GM19043 (cell line): Measurements from ENCODE around the gene TRPM7.
A peak's percentile ranks its signal among the peaks of the same experiment; 100 is the strongest.
"Not testable (repeated sequence)": the region's sequence is repeated elsewhere in the genome, so short reads cannot be mapped to it uniquely, and the experiment has no call there.

Experiments used
- ATAC-seq: cut with Tn5 transposase; IDR thresholded peaks from one replicate; pipeline ENCODE4 v1.9.1; 2021; ENCODE audit warnings: low read depth; ENCODE audit not compliant: unreplicated experiment

The TRPM7 gene, protein sequence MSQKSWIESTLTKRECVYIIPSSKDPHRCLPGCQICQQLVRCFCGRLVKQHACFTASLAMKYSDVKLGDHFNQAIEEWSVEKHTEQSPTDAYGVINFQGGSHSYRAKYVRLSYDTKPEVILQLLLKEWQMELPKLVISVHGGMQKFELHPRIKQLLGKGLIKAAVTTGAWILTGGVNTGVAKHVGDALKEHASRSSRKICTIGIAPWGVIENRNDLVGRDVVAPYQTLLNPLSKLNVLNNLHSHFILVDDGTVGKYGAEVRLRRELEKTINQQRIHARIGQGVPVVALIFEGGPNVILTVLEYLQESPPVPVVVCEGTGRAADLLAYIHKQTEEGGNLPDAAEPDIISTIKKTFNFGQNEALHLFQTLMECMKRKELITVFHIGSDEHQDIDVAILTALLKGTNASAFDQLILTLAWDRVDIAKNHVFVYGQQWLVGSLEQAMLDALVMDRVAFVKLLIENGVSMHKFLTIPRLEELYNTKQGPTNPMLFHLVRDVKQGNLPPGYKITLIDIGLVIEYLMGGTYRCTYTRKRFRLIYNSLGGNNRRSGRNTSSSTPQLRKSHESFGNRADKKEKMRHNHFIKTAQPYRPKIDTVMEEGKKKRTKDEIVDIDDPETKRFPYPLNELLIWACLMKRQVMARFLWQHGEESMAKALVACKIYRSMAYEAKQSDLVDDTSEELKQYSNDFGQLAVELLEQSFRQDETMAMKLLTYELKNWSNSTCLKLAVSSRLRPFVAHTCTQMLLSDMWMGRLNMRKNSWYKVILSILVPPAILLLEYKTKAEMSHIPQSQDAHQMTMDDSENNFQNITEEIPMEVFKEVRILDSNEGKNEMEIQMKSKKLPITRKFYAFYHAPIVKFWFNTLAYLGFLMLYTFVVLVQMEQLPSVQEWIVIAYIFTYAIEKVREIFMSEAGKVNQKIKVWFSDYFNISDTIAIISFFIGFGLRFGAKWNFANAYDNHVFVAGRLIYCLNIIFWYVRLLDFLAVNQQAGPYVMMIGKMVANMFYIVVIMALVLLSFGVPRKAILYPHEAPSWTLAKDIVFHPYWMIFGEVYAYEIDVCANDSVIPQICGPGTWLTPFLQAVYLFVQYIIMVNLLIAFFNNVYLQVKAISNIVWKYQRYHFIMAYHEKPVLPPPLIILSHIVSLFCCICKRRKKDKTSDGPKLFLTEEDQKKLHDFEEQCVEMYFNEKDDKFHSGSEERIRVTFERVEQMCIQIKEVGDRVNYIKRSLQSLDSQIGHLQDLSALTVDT (N-terminal part only)

DNA sequence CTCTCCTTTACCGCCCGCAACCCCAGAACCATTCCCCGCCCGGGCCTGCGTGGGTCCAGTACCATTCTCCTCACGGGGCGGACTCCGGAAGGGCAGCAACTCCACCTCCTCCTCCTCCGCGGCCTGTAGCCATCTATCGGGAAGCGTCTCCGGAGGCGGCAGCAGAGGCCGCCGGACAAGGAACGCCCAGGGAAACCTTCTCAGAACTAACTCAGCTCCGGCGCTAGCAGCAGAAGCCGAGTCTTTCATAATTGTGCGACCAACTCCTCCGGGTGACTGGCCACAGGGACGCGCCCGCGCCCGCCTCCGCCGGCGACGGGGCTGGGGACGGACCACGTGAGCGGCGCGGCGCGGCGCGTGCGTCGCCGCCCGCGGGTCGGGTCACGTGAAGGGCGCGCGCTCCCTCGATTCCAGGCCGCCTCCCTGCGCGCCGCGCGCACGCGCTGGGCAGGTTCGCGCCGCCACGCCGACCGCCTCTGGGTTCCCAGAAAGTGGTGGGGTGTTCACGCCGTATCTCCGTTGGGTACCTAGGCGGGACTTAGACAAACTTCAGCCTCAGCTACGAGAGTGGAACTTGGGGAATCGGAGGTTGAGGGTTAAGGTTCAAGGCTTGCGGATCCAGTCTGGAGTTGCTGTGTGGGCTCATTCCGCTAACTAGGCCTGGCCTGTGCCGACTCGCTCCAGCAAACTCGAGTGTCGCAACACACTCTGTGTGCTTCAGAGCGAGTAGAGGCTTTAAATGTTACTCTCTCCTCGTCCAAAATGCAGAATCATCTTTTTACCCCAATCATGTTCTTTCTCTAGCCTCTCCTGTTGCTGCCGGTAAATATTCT is at the start of gene TRPM7:
Gene TRPM7 (minus strand): TSS at position 329 of the 833 bp plus-strand sequence. CDS start 264 bp downstream, at position 65.
- ATAC-seq, result peak; percentile 75

DNA sequence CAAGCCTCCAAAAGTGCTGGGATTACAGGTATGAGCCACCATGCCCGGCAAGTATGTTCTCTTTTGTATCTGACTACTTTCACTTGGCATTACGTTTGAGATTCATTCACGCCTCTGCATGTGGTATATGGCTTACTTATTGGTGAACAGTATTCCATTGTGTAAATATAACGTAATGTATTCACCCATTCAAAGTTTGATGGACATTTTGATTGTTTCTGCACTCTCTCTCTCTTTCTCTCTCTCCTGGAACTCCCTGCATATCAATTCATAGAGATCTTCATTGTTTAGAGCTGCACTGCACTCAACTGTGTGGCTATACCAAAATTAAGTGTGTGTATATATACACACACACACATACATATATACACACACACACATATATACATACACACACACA is 48.6 kb upstream of the TRPM7 start:
- ATAC-seq, result no peak

DNA sequence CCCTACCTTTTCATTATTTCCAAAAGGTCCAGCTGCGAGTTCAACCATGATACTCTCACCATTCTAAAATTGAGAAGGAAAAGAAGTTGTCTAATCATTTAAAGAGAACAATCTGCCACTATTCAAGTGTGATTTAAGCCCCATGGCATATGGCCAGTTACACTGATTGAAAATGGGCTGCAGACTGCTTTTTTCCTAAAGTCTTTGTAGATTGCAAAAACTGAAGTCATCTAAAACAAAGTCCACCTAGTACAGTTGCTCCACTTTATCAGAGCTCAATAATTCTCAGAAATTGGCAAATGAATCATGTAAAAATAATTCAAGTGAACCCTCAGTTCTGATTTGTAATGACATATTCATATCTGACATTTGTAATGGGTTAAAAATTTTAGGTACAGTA is 39.7 kb upstream of the TRPM7 start:
- no peak for ATAC-seq

DNA sequence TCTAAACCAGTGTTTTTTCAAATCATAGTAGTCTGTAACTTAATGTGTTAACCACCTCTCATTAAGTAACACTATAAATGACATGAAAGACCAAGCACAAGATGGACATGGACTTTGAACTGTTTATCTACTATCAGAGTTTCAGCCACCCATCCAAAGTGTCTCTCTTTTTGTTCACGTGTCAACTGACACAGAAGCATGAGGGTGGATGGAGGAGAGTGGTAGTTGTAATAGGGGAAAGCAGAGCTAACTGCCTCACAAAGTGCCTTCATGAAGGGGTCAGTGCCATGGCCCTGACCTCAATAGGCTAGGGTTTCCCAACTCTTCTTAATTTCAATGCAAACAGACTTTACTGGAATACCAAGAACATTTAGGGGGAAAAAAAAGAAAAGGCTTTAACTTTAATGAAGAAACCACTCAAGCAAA is 32.1 kb upstream of the TRPM7 start:
- no peak for ATAC-seq

DNA sequence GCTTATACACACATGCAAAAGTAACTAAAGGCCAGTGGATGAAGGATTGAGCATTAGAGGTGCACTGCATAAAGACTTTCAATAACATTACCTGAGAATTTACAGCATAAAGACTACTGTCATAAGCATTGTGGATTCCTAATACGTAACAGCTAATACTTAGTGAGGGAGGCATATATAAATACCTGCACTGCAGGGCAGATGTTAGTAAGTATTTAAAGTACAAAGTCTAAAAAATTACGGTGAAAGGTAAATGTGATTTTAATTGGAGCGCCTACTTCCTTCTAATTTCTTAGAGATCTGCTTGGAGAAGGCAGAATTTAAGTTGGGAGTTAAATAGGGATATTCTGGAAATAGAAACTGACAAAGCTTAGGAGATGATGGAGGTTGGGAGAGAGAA is 25.4 kb upstream of the TRPM7 start:
- ATAC-seq, result no peak

DNA sequence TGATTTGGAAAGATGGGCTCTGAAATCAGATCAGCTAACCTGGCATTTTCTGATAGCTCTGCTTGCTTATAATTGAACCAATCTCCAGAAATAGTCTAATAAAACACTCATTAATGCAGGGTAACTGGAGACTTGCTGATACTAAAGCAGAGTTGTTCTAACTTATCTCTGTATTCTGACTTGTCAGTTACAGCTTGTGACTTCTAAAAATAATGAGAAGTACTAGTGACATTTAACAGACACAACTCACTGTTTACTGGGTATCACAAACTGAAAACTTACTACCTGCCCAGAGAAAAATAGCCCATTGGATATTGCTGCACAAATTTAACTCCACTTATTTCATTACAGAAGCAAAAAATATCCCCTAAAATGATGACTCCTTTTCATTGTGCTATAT is 24.0 kb upstream of the TRPM7 start:
- no peak for ATAC-seq

DNA sequence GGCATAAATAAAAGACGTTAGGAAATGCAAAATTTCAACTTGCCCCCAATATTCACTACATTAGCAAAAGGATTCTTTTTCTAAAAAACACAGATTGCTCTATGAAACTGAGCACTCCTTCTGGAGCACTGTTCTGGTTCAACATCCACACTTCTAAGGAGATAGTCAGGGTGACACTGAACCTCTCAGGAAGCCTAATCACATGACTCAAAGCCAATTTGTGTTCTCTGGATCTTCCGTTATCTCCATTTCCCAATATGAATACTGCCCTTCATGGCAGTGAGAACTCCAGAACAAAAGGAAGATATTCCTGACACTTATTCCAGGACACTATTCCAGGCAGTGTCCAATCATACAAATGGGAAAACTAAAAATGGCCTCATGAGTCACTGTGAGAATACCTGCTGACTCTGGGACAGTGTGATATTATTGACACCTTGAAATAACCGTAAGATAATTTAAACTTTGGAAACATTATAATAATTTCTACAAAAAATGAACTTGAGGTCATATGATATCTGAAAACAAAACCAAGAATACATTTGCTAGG is 21.4 kb upstream of the TRPM7 start:
- no peak for ATAC-seq

DNA sequence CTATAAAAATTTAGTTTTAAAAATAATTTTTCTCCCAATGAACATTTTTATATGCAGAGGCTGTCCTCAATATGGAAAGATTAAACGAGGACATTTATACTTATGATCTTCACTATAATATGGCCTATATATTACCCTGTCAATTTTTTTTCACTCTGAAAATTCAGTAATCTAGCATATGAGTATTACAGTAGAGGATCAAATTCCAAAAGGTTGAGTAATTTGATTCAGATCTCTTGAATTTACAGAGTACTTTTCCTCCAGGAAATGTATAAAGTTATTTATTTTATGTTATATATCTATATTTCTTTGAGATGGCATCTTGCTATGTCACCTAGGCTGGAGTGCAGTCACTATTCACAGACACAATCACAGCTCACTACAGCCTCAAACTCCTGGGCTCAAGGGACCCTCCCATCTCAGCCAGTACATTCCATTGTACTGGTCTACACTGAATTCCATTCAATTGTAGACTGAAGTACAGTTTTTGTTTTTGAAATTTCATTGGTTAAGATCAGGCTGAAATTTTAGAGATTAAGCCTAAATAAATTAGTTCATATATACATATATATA is 16.3 kb upstream of the TRPM7 start:
- no peak for ATAC-seq

DNA sequence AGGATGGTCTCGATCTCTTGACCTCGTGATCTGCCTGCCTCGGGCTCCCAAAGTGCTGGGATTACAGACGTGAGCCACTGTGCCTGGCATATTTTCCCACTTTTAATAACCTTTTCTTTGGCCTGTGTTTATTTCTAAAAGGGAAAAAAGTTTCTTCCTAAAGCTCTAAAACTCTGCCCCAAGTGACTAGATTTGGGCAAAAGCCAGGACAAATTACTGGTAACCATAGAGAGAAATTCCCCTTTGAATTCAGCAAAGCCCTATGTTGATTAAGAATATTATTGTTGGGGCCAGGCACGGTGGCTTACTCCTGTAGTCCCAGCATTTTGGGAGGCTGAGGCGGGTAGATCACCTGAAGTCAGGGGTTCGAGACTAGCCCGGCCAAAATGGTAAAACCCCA is 11.5 kb upstream of the TRPM7 start:
- no peak for ATAC-seq

DNA sequence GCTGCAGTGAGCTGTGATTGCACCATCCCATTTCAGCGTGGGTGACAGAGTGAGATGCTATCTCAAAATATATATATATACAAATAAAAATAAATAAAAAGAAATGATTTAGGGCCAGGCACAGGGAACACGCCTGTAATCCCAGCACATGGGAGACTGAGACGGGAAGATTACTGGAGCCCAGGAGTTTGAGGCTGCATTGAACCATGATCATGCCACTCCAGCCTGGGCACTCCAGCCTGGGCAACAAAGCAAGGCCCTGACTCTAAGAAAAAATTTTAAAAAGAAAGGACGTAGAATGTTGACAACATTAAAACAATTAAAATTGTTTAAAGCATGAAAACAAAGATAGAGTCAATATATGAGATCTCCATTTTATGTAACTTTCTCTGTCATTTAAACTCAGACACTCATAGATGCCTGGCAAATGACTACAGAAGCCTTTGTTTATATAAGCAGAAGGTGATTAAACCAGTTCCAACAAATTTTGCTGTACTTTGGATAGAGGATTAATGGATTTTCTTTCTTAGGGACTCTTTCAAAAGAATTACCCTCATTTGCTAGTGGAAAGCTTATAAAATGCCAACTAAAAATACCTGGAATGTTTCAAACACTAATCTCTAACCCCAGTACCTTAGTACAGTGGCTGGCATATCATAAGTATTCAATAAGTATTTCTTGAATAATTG is 10.7 kb upstream of the TRPM7 start:
- no peak for ATAC-seq

DNA sequence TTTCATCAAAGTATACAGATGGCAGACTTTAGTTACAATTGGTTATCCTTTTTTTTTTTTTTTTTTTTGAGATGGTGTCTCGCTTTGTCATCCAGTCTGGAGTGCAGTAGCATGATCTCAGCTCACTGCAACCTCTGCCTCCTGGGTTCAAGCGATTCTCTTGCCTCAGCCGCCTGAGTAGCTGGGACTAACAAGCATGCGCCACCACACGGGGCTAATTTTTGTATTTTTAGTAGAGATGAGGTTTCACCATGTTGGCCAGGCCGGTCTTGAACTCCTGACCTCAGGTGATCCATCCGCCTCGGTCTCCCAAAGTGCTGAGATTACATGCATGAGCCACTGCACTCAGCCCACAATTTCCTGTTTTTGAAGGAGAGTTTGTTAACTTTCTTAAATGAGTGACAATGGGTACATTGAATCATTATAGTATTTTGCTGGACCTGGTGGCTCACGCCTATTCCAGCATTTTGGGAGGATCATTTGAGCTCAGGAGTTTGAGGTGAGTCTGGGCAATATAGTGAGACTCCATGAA is 8.1 kb upstream of the TRPM7 start:
- not testable (repeated sequence) for ATAC-seq

DNA sequence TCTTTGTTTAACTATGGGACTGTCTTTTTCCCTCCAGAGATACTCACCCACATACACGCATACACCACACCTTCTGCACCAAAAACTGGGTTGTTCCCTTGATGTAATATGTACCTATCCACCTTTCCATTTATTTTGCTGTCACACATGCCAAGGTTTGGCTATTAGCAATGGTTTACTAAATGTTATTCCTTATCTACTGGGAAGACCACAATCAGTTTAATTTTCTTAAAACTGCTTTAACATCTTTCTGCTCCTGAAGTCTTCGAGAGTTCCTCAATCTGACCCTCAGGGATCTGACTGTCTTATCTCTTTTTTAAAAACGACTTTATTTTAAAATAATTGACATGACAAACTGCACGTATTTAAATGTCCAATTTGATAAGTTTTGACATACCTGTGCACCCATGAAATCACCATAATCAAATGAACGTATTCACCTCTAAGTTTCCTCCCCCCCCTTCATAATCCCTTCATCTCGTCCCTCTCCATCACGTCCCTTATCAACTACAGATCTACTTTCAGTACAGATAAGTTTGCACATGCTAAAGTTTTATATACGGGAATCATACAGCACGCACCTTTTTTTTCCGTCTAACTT is 805 bp upstream of the TRPM7 start:
- ATAC-seq, result peak; percentile 1

DNA sequence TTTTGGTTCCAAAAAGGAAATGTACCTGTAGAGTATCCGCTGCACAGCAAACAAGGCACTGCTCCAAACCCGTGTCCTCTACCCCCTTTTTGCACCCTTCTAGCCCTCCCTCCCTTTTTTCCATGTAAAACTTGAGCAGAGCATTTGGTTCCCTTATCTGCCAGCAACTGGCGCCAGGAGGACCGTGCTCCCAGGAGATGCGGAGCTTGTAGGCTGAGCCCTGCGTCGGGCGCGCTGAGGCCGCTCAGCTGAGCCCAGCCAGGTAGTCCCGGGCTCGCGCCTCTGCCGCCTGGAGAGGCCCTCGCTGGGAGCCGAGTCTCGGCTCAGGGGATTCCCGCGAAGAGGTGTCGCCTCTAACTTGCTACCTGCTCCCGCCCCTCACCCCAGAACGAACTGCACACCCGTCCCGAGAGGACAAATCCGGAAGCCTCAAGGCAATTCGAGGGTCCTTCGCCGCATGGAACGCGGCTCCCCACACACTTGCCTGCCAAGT is 575 bp downstream of the TRPM7 start:
- ATAC-seq, result peak; percentile 42

DNA sequence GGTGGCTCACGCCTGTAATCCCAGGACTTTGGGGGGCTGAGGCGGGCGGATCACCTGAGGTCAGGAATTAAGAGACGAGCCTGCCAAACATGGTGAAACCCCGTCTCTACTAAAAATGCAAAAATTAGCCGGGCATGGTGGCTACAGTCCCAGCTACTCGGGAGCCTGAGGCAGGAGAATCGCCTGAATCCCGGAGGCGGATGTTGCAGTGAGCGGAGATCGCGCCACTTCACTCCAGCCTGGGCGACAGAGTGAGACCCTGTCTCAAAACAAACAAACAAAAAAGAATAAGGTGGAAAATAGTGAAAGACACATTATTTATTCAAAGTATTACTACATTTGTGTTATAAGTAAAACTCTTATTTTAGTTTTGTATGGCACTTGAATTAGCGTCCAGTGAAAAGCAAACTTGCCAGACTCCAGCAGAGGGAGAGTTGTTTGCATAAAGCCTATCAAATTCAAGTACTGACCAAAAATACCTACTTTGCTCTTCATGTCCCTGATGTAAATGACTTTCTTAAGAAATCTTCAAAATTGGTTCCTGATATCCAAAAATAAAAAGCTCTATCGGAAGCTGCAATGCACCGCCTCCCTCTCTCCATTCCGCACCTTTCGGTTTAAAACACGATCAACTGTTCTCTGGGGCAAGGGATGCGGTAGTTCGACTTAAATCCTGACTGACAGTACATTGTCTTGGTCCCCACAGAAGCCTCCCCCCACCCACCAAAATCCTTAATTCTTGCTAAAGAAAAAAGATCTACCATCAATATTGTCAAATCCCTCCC is 1.2 kb downstream of the TRPM7 start:
- no peak for ATAC-seq

DNA sequence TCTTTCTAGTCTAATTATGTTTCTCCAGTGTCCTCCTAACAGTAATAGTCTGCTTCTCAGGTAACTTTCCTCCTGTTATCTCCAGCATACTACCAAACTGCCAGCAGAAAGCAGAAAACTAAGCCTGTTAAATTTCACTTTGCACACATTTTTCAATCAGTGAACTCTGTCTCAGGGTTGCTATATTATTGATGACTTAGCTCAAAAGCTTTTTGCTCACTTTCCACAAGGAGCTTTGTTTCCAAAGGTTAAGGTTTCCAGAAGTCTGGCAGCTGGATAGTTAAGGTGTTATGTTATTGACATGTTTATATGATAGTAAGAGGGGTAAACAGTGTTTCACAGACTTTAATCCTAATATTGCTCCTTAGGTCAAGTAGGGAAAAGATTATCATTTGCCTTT is 5.1 kb downstream of the TRPM7 start:
- no peak for ATAC-seq

DNA sequence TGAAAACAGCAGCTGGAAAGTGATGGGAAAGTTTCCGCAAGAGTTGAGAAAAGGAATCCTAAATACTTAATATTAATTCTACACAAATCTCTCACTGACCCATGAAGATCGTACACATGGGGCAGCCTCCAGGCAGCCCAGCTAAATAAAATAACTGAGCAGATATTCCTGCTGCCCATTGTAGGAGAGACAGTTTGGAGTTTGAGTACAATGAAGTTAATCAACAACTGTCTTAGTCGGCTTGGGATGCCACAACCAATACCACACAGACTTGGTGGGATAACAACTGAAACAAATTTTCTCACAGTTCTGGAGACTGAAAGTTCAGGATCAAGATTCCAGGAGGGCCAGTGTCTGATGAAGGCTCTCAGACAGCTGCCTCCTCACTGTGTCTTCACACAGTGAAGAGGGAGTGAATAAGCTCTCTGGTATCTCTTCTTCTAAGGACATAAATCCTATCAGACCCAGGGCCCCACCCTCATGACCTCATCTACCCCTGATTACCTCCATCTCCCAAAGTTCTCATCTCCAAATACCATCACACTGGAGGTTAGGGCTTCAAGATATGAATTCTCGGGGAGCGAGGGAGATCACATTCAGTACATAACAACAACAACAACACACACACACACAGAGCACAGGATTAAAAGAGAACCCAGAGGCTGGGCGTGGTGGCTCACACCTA is 9.7 kb downstream of the TRPM7 start:
- ATAC-seq, result no peak
